NCI-H526 (cell line): Measurements from ENCODE around the gene TPSD1.
"Not testable (repeated sequence)": the region's sequence is repeated elsewhere in the genome, so short reads cannot be mapped to it uniquely, and the experiment has no call there.

ENCODE experiments used
- DNase-seq, 2 experiments: peaks; one replicate each; lab custom pipeline; 2025; lab: John Stamatoyannopoulos, UW

The TPSD1 gene

GRCh38 chr16:1262846-1263221, 7.0 kb downstream of the TPSD1 start:
- no peak for DNase-seq

GRCh38 chr16:1263591-1264344, 7.9 kb downstream of the TPSD1 start:
- no peak for DNase-seq

GRCh38 chr16:1264345-1265089, 8.6 kb downstream of the TPSD1 start:
- DNase-seq = no peak

- no peak for DNase-seq
Observed at GRCh38 chr16:1265090-1265630, 9.3 kb downstream of the TPSD1 start.

- DNase-seq = no peak
Observed at GRCh38 chr16:1265826-1266225, 10.0 kb downstream of the TPSD1 start.

- DNase-seq = not testable (repeated sequence)
Observed at GRCh38 chr16:1269418-1269817, 13.5 kb downstream of the TPSD1 start.

- DNase-seq = no peak
Observed at GRCh38 chr16:1271380-1271723, 15.5 kb downstream of the TPSD1 start.

GRCh38 chr16:1271724-1272413, 16.0 kb downstream of the TPSD1 start:
- DNase-seq = not testable (repeated sequence)

GRCh38 chr16:1272453-1273198, 16.8 kb downstream of the TPSD1 start:
- DNase-seq = no peak

- DNase-seq = no peak
Observed at GRCh38 chr16:1273816-1274215, 17.9 kb downstream of the TPSD1 start.

GRCh38 chr16:1274767-1275166, 18.9 kb downstream of the TPSD1 start:
- DNase-seq = no peak

- no peak for DNase-seq
Observed at GRCh38 chr16:1275791-1276579, 20.1 kb downstream of the TPSD1 start.

GRCh38 chr16:1276580-1276878, 20.7 kb downstream of the TPSD1 start:
- DNase-seq = no peak

- no peak for DNase-seq
Observed at GRCh38 chr16:1277151-1277598, 21.3 kb downstream of the TPSD1 start.

GRCh38 chr16:1277617-1278282, 21.9 kb downstream of the TPSD1 start:
- no peak for DNase-seq

GRCh38 chr16:1278477-1278876, 22.6 kb downstream of the TPSD1 start:
- DNase-seq = no peak

GRCh38 chr16:1279081-1279944, 23.4 kb downstream of the TPSD1 start:
- DNase-seq = no peak

- no peak for DNase-seq
Observed at GRCh38 chr16:1279945-1280589, 24.2 kb downstream of the TPSD1 start.

GRCh38 chr16:1280783-1281182, 24.9 kb downstream of the TPSD1 start:
- DNase-seq = no peak
